Brain microvascular endothelial cell (primary cell): ENCODE data around the gene PDZD7.

Source experiments
- DNase-seq: peaks from one replicate; pipeline ENCODE4 v3.0.0-alpha.2; 2020
- H3K27ac ChIP-seq: fragments of 250-450 bp; sonication (Bioruptor Pico); 2 replicates; pipeline ENCODE4 v1.5.1; 2020; ENCODE audit warnings: mild to moderate bottlenecking, moderate library complexity
- H3K27me3 ChIP-seq: fragments of 250-450 bp; sonication (Bioruptor Pico); replicated peaks from 2 replicates; pipeline ENCODE4 v1.5.1; 2020; ENCODE audit warnings: mild to moderate bottlenecking
- H3K36me3 ChIP-seq: fragments of 250-450 bp; sonication (Bioruptor Pico); replicated peaks from 2 replicates; pipeline ENCODE4 v1.5.1; 2020; ENCODE audit warnings: mild to moderate bottlenecking
- H3K4me3 ChIP-seq: 2 replicates; pipeline ENCODE4 v1.5.1; 2011; ENCODE audit warnings: low read depth, mild to moderate bottlenecking, control low read depth, low read length, moderate library complexity
- in situ Hi-C: cut with HindIII; loops from 2 replicates; pipeline ENCODE4 v1.10.0; 2017; ENCODE audit warnings: low sequenced_read_pairs, low pct_ligation_motif_present
- TF ChIP-seq, protein P1 (sequence below): IDR thresholded peaks from 2 replicates; pipeline ENCODE4 v1.5.1; 2011; ENCODE audit warnings: low read depth, mild to moderate bottlenecking, moderate library complexity, low read length, control low read depth, inconsistent platforms; ENCODE audit errors: missing control alignments

Gene PDZD7

DNA sequence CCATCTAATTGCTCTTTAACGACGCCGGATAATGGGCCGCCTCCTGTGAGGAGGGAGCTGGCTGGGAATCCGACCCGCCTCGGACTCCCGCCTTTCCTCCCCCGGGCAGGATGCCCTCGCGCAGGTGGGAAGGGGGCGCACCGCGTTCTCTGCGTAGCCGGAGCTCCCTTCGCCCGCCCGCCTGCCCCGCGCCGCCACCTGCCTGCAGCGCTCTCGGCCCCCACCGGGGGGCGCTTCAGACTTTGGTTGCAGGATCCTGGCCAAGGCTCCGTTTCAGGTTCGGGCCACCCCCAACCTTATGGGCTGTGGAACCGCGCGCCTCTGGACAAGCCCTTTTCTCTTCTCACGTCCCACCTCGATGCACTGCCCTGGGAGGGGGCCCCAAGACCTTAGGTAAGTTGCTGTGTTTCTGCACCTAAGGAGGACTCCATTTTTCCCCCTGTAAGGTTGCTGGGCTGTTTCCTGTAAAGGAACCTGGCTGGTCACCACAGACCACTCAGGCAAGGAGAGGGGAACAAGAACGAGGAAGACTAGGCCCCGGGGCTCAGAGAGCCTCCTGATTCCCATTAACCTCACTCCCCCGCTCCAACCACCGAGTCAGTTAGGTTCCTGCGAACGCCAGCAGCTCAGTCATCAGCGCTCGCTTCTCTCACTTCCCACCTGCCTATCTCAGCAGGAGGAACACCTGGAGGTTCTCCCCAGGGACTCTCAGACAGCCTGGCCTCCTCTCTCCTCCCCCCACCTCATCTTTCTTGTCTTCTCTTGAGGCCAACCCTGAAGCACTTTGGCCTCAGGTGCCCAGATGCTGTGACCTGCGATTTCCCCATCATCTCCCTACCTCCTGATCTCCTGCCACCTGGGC lies 19.5 kb upstream of the PDZD7 start:
- TF ChIP-seq, protein P1, sequence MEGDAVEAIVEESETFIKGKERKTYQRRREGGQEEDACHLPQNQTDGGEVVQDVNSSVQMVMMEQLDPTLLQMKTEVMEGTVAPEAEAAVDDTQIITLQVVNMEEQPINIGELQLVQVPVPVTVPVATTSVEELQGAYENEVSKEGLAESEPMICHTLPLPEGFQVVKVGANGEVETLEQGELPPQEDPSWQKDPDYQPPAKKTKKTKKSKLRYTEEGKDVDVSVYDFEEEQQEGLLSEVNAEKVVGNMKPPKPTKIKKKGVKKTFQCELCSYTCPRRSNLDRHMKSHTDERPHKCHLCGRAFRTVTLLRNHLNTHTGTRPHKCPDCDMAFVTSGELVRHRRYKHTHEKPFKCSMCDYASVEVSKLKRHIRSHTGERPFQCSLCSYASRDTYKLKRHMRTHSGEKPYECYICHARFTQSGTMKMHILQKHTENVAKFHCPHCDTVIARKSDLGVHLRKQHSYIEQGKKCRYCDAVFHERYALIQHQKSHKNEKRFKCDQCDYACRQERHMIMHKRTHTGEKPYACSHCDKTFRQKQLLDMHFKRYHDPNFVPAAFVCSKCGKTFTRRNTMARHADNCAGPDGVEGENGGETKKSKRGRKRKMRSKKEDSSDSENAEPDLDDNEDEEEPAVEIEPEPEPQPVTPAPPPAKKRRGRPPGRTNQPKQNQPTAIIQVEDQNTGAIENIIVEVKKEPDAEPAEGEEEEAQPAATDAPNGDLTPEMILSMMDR: peak; percentile 75
- Histone ChIP-seq H3K27ac (no peak overlapping the region), H3K4me3 (no peak overlapping the region), H3K36me3 (no peaks in the 10 kb centered on the region), H3K27me3 (peaks cover 28% of the 10 kb centered on the region)
- in situ Hi-C loops: no loop called here
- DNase-seq: peak; percentile 33

DNA sequence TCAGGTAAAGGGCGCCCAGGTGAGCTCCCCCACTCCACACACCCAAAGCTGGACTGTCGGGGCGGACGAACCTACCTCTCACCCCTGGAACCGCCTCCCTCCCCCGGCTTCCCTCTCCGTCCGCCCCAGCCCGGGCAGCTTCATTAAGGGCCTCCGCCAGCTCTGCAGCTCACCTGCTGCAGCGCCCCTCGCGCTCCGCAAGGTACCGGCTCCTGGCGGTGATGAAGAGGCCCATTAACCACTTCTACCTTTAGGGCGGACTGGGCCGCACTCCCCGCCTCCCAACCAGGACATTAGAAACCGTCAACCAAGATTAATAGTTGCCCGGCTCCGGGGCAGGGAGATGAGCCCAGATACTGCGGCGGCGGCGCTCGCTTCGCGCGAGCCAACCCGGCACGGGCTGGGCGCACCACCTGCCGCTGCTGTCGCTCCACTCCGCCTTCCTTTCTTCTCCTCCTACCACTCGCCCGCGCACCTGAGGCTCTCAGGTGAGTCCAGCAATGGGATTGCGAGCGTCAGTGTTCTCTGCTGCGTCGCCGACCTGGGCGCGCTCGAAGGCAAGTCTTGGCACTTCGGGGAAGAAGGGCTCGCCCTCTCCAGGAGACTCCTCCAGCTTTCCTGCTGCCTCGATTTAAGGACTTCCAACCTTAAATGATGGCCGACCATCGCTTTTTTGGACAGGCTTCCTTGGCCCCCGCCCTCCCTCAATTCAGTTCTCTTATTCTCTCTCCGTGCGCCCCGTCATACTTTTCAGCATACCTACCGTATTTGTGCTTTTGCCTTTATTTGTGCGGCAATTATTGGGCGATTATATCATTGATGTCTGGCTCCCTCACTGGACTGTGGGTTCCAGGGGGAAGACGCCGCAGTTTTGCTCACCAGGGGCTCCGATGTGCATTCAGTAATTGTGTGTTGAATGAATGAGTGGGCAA lies 17.3 kb upstream of the PDZD7 start:
- no peak overlapping the region for H3K4me3 ChIP-seq
- DNase-seq: no peak
- in situ Hi-C loops: no loop called here

DNA sequence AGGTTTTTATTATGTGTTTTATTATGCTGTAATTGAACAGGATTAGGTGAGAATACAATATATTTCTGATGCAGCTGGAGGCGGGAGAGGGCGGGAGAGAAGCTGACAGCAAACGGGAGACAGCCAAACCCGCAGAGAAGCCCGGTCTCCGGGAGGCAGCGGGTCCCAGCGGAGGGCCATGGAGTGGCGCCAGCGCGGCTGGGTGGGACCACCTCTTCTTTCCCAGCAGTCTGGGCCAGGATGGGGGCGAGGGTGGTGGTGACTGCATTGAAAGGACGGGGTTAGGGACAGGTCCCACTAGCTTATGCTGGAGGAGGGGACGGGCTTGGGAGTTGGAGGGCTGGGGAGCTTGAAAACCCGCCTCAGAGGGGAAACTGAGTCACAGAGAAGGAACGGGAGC lies 16.3 kb upstream of the PDZD7 start:
- no peak overlapping the region for H3K4me3 ChIP-seq
- H3K27ac ChIP-seq: no peak overlapping the region
- no peaks in the 10 kb centered on the region for H3K36me3 ChIP-seq
- in situ Hi-C loops: no loop called here
- TF ChIP-seq, protein P1: no peak
- no peak for DNase-seq
- peaks cover 28% of the 10 kb centered on the region for H3K27me3 ChIP-seq

More for the DNA sequence above, 17.3 kb upstream of the PDZD7 start:
- peaks cover 28% of the 10 kb centered on the region for H3K27me3 ChIP-seq
- no peak overlapping the region for H3K27ac ChIP-seq
- TF ChIP-seq, protein P1: peak; percentile 30
- H3K36me3 ChIP-seq: no peaks in the 10 kb centered on the region

DNA sequence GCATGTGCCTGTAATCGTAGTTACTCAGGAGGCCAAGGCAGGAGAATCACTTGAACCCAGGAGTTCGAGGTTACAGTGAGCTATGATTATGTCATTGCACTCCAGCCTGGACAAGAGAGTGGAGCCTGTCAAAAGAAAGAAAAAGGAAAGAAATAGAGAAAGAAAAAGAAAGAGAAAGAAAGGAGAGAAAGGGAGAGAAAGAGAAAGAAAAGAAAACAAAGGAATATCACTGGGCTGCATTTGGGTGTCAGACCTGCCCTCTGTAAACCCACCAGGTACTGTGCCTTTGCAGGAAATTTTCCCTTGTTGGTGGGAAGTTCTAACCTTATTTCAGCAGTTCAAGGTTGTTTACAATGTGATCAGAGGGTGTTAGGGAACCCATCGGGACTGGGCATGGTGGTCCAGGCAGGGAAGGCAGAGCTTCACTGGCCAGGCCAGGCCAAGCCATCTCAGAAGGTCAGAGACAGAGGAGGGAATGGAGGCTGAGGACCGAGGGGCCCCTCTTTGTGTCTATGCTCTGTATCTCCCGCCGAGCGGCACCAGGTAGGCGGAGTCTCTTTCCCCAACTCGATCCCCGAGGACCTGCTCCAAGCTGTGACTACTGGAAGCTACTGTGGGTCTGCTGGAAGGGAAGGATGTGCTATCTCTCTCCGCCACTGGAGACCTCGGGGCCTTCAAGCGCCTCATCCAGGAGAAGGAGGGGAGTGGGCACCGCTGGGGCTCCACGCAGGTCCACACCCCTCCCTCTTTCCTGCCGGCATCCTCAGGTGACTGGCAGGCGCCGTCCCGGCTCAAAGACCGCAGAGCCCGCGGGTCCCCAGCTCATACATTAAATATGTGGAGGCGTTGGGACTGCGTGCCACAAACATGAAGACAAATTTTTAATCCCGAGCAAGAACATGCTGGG lies 15.7 kb upstream of the PDZD7 start:
- TF ChIP-seq, protein P1: peak; percentile 37
- peaks cover 28% of the 10 kb centered on the region for H3K27me3 ChIP-seq
- in situ Hi-C loops: no loop called here

DNA sequence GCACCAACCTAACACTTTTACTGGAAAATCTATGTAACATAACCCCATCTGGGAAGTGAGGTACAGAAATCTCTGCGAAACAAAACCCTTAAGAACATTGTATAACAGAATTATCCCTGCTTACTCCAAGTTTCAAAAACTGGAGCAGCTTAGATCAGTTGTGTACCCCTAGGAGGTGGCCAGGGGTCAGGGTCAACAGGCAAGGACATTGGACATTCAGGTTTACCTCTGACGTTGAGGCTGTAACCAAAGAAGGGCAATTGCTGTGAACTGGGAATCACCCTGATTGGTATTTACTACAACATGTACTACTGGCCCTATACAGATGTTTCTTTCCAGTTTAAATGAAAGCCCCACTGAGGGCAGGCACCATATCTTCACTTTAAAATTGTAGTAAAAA lies 13.2 kb upstream of the PDZD7 start:
- in situ Hi-C loops: no loop called here
- DNase-seq: no peak
- TF ChIP-seq, protein P1: no peak
- Histone ChIP-seq H3K36me3 (peaks cover 17% of the 10 kb centered on the region), H3K27me3 (peaks cover 17% of the 10 kb centered on the region), H3K4me3 (no peak overlapping the region), H3K27ac (no peak overlapping the region)

More for the DNA sequence above, 15.7 kb upstream of the PDZD7 start:
- H3K36me3 ChIP-seq: peaks cover 3% of the 10 kb centered on the region
- no peak overlapping the region for H3K27ac ChIP-seq
- no peak for DNase-seq
- no peak overlapping the region for H3K4me3 ChIP-seq
